GM19468 (cell line): ENCODE data around the gene SLIT3.
"Not testable (repeated sequence)": the region's sequence is repeated elsewhere in the genome, so short reads cannot be mapped to it uniquely, and the experiment has no call there.

Experiments
- ATAC-seq: cut with Tn5 transposase; IDR thresholded peaks from one replicate; pipeline ENCODE4 v1.9.1; 2021; ENCODE audit warnings: mild to moderate bottlenecking, moderate library complexity, moderate number of reproducible peaks; ENCODE audit not compliant: unreplicated experiment; ENCODE audit errors: extremely low read depth

Gene SLIT3

DNA sequence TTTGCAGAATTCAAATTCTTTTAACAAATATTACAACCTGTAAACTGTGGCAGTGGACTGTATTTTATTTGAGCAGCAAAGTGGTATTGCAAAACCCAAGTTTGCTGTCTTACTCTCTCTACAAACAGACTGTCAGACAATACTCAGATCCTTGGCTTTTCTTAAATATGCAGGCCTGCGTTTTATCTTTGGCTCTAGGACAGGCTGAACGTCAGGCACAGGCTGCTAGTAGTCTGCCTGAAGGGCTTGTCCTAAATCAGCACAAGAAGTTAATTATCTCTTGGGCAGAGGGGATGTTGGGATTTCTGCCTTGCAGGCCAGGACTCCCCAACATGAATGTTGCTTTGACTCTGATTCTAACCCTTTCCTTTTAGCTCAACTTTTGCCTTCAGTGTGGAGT is 147.5 kb downstream of the SLIT3 start:
- no peak for ATAC-seq

DNA sequence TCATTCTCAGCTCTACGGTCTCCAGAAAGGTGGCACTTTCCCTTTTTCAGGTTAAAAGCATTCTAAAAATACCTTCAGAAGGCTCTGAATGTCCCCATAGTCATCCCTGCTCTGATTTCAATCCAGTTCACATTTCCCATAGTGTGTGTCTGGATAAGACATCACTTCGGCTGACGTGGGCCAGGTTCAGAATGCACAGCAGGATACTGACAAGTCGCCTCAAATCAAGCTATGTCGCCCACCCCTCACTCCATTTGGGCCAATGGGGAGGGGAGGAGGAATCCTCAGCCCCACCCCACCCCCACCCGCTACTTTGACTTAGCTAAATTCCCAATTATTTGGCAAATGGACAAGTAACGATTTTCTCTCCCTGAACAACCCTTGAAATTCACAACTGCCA is 148.0 kb downstream of the SLIT3 start:
- no peak for ATAC-seq

DNA sequence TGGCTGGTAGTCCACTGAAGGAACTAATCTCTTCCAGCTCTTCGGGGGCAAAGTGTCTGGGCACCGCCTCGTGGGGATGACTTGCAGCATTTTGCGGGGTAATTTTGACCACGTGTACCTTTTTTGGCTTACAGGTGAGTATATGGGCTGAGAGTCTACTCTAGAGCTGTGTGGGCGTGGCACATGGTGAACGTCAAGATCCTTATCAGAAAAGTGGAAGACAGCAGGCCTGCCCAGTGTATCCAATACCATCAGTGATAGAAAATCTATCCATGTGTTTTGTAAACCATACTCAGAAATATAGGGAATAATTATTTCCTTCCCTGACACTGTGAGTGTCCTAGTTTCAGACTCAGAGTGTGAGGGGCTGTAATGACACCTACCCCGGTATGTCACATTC is 148.5 kb downstream of the SLIT3 start:
- ATAC-seq: no peak

DNA sequence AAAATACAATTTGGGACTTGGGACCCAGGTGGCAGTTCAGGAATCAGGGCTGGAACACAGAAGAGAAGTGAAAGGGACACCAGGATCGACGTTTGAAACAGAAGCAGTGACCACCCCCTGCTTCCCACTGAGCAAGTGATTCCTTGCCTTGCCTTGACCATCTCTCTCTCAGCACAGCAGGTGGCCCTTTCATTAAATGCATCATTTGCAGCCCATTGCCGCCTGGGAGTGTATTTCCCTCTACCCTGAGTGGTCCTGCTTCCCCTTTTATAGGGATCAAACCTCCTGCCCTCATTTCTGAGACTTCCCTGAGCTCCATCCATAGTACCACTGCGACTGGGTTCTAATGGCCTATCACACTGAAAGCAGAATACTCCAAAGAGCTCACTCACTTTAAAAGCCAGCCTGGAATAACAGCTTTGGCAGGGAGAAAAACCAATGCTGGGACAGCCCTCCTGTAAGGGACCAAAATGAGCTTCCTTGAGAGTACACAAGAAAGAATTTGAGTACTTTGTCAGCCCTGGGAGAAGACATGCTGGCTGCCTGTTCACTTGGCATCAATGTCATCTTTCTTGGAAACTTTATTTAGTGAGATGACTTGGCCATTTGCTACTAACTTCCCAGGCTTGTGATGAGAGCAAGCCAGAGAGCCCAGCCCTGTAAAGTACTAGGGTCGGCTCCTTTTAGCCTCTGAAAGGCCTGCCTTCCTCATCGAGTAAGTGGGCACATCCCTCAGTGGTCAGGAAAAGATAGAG is 149.7 kb downstream of the SLIT3 start:
- ATAC-seq: no peak

DNA sequence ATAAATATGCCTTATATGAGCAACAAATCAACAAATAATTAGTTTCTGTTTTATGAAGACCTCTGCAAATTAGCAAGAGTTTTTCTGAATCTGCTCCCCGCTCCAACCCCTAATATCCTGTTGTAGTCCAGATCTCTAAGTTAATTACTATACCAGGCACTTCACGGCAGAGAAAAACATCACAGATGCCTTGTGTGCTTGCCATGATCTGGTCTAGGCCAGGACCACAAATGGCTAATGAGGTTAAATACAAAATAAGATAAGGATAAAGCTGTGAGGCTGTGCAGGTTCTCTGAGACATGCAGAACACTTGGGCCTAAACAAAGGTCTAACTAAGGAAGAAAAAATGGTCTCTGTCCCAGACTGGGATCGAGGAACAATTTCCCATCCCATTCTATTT is 150.8 kb downstream of the SLIT3 start:
- ATAC-seq: no peak

DNA sequence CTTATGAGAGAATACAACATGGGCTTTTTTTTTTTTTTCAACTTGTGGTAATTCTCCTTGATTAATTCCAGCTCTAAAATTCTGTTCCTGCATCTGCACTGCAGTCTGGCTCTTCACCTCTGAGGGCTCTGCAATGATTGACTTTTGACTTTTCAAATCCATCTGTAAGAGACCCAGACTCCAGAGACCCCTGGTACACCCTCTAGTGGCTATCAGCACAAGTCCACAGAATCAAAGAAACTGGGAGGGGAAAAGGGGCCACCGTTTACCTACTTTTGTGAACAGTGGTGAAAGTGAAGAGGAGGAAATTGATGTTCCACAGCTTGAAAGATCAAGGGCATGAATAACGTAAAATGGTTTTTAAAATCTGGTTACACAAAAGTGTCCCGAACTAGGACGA is 151.6 kb downstream of the SLIT3 start:
- no peak for ATAC-seq

DNA sequence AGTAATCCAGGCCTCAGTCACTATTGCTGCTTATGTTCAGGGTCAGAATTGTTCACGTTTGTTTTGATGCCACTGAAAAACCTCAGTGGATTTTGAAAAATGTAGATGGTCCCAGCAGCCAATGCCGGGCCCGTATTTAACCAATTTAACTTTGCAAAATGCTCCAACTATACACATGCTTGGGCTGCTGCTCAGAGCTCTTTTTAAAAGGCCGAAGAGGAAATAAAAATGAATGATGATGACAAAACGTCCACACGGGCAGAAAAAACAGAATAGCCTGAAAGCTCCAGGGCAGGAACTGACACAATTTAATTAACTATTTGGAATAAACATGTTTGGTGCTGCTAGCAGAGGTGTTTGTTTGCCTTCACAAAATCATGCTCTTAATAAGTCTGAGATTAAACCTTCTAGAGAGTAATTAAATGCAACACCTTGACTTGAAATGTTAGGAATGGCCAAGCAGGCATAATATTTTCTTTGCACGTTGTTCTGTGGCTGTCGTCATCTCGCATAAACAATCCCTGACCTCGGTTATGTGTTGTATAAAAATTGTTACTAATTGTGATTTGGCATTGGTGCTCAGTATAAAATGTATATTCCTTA is 152.7 kb downstream of the SLIT3 start:
- no peak for ATAC-seq

DNA sequence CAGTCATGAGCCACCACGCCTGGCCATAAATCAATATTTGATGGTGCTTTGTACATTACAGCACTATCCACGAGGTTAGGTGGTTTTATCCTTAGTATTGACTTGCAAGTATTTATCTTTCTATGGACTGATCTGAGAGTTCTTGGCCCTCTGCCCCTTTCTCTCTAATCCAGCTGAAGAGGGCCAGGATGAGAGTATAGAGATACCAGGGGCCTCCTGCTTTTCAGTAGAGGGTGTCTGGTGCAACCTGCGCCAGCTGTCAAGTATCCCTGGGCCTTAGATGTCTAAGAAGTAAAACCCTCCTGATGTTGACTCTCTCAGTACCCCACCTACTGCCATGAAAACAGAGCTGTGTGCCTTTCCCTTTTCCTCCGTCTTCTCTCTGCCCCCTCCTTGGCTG is 153.4 kb downstream of the SLIT3 start:
- no peak for ATAC-seq

DNA sequence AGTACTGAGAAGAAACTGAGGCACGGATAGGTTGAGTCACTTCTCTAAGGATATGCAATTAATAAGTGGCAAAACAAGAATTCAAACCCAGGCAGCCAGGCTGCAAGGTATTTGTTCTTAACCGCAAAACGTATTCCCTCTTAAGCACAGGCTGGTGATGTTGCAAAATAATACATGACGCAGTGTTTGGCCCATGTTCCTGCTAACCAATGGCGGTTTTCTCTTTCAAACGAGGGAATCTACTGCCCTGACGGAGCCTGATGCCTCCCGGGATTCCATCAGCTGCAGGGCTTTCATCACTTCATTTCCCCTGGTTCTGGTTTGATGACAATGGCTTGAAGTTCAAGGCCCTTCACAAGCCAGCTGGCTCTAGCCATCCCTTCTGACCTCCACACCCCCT is 154.8 kb downstream of the SLIT3 start:
- ATAC-seq: no peak

DNA sequence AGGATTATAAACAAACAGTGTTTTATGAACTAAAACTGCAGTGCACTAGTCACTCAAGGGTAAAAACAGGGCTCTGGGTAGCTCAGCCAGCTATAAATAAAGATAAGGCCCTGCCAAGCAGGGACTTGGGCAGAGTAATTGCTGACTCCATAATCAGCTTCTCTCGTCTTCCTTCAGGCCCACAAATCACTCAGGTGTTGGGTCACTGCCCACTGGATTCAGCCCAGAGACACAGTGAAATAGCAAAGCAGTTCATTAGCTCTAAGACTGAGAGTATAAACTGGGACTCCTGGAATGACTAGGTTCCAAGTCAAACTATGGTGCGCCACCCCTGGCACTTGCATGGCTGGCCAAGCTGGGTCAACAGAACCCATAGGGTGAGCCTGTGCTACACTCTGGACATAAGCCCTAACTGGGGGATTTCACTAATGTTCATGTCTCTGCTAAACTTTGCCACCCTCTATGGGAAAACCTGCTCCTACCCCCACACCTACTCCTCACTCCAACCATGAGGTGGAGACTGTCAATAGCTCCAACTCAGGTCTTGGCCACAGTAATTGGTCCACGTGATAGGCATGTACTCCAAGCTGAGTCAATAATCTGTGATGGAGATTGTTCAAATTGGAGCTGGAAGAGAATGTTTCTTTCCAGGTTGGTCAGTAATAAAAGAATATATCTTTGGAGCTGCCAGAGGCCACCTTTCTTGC is 158.5 kb downstream of the SLIT3 start:
- ATAC-seq: no peak

DNA sequence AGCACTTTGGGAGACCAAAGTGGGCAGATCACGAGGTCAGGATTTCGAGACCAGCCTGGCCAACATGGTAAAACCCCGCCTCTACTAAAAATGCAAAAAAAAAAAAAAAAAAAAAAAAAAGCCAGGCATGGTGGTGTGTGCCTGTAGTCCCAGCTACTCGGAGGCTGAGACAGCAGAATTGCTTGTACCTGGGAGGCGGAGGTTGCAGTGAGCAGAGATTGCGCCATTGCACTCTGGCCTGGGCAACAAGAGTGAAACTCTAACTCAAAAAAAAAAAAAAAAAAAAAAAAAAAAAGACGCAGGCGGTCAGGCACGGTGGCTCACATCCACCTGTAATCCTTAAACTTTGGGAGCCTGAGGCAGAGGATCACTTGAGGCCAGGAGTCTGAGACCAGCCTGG is 160.7 kb downstream of the SLIT3 start:
- ATAC-seq: not testable (repeated sequence)

DNA sequence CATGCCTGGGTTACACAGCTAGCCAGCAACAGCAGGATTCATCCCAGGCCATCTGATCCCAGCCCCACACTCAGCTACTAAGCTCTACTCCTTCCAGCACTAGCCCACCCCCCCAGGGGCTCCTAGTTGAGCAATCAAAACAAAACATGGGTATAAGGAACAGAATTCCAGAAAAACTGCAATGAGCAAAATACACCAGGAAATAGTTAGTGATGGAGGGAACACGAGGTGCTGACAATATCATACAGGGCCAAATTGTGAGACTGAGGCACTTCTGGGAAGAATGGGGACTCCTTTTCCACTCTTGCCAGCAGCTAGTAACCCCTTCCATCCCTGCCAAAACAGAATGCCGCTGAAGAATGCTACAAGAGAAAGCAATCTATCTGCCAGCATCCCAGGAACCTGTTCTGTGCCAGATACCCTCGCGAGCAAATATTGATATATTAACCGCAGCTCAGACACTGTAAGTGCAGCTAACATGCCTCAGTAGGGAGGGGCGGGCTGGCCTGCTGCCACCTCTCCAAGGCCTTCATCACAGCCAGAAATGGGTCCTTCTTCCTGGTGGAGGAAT is 161.4 kb downstream of the SLIT3 start:
- ATAC-seq: no peak

DNA sequence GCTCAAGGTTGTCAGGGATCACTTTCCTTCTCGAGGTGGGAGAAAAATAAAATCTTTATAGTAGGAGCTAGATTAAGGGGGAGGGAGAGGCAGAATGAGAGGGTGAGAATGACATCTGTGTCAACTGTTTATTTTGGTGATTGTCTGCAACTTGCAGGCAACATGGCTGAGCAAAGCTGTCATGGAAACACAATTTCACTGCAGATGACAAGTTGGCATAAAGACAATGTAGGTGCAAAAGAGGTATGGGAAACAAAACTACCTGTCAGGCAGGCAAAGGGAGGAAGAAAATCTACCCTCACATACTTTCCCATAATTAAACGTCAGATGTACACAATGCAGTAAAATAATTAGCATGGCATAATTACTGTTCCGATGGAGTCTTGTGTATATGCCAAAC is 167.4 kb downstream of the SLIT3 start:
- ATAC-seq: no peak

DNA sequence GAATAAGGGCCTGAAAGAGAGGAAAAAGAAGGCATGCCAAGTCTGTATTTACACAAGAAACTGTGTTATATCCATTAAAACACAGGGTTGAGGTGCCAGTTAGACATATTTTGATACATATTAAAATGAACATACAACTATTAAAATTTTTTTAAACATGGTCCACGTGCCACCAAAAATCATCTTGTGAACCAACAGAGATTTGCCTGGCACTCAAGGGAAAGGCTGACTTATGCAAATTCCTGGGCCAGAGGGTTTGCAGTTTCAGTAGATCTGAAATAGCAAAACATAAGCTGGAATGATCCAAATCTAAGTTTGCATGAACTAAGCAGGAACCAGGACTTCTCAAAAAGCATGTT is 168.7 kb downstream of the SLIT3 start:
- no peak for ATAC-seq

DNA sequence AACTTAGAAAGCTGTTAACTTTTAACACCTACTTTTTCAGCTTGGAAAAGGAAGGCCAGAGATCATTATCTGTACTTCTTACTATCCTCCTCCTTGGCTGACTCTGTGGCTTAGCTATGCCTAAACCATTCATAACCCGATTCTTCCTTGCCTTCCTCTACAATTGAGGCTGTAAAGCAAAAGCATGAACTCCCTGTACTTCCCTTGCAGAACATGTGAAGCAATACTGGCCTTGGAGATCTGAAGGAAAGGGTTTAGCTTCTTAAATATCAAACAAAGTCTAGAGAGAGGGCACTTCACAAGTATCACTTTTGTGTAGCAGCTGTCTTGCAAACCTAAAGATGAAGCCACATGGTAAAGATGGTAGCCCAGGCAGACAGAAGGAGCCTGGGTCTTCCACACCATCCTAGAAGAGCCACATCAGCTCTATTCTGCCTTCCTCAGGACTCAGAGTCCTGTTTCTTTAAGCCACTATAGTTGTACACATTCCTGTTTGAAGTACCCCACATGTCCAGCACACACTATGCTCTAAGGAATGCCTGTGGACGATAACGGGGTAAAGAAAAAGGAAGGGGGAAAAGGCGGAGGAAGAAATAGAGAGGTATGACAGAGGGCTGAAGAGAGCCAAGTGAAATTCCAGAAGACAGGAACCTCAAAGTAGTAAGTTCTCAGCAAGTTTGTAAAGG is 169.2 kb downstream of the SLIT3 start:
- ATAC-seq: no peak

DNA sequence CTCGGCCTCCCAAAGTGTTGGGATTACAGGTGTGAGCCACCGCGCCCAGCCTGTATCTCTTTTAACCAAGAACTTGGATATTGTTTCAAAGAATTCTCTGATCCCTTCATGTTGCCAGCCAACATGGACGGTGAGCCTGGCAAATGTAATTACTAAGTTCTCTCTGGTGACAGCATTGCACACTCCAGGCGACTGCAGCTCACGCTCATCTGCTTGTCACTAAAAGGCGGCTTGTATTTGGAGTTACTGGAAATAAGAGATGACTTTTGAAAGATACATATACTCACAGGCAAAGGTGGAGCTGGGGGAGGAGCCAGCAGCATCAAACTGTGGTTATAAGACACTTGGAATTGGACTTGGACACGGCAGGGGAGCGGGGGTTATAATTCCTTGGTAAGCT is 172.3 kb downstream of the SLIT3 start:
- ATAC-seq: no peak

DNA sequence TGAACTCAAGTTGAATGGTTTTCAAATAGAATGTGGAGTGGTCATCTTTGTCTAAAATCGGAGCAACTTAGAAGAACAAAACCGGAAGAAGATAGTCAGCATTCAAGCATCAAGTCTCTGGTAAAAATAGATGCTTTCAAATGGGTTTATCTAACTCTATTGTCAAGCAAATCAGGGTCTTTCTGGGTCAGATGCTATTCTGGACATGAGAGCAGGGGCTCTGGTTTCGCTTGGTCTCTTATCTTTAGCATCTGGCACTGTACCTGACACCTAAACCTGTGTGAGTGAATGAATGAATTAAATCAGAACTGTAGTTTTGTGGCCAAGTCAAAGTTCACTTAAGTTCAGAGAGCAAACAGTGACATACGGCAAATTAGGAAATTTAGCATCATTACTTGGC is 173.5 kb downstream of the SLIT3 start:
- no peak for ATAC-seq

DNA sequence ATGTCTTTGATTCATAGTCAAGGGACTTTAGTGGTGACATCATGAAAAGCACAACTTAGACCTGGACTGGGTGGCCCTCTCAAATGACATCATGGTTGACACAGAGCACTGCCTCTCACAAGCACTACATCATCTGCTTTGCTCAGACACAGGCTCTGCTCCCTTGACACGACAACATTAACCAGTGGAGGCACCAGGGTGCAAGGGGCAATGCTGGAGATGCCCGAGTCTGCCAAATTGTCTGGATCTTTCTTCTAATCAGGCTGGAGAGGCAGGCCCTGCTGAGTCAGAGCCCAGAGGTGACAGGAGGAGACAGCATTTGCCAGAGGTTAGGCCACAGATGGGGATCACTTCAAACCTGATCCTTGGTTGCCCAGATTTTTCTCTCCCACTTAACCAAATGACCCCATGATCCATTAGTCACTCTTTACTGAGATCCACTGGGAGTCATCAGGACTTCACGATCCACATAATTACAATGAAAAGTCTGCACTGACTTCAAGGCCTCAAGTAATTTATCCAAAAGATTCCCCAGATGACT is 174.4 kb downstream of the SLIT3 start:
- no peak for ATAC-seq

DNA sequence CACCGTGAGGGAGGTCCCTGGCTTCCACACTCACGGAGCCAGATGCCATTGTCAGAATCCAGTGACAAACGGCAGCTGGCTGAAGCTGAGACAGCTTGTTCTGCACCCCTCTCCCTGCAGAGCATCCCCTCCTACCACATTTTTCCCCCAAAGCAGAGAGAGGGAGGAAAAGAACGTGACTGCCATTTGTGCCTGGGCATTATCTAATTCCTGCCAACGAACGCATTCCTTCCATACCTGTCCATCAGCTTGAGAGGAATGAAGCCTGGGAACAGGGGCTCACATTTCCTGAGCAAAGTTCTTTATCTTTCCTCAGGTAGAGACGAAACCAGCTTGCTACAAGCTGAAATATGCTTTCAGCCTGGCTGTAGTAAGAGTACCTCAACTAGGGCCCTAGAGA is 175.4 kb downstream of the SLIT3 start:
- ATAC-seq: no peak

DNA sequence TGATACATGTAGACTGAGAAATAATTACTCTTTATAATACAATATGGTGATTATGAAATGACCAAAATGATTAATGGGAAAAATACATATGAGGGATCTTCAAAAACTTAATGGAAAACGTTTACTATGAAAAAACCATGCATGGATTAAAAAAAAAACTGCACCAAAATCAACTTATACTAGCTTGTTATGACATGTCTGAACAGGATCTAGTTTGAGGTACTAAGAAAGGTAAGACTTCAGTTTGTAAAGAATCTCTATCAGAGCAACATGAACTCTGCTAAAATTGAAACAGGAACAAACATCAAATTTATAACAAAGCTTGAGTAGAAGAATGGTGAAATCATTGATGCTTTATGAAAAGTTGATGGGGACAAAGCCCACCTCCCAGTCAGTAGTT is 178.0 kb downstream of the SLIT3 start:
- ATAC-seq: no peak
